ENCODE data around the gene GLO1.

DNA sequence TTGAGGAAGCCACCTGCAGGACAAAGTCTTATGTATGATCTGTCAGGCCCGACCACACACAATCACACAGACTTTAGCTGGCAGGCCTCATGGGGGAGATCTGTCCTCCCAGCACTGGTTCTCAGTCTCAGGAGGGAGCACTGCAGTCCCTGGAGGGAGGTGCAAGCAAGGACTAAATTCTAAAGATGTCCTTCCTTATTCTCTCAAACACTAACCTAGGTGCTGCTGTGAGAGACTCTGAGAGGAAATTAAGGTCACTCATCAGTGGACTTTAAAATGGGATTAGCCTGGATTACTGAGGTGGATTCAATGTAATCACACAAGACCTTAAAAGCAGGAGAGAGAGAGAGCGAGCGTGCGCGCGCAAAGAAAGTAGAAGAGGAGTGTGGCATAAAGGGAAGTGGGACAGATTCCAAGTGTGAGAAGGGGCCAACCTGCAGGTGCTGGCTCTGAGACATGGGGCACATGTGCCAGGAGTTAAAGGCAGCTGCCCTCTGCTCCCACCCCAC, 14.3 kb downstream of the GLO1 start:
- TF ChIP-seq, protein P1, sequence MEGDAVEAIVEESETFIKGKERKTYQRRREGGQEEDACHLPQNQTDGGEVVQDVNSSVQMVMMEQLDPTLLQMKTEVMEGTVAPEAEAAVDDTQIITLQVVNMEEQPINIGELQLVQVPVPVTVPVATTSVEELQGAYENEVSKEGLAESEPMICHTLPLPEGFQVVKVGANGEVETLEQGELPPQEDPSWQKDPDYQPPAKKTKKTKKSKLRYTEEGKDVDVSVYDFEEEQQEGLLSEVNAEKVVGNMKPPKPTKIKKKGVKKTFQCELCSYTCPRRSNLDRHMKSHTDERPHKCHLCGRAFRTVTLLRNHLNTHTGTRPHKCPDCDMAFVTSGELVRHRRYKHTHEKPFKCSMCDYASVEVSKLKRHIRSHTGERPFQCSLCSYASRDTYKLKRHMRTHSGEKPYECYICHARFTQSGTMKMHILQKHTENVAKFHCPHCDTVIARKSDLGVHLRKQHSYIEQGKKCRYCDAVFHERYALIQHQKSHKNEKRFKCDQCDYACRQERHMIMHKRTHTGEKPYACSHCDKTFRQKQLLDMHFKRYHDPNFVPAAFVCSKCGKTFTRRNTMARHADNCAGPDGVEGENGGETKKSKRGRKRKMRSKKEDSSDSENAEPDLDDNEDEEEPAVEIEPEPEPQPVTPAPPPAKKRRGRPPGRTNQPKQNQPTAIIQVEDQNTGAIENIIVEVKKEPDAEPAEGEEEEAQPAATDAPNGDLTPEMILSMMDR (IDR thresholded peaks at IDR 0.05 in 4 of 5, conservative IDR thresholded peaks at IDR 0.05 in 1 of 5) = no peak
- no peak for TF ChIP-seq POLR2A (IDR thresholded peaks at IDR 0.05)
